ENCODE data around the gene EFHD2. TPM values are rescaled to one million over a fixed set of nuclear protein-coding genes. Genes with fewer than 3 reads are reported as not detected.
"Not testable (repeated sequence)": the region's sequence is repeated elsewhere in the genome, so short reads cannot be mapped to it uniquely, and the experiment has no call there.

Gene EFHD2
- total RNA-seq, 1 donor from 2014 or later, result 57.2 TPM

DNA sequence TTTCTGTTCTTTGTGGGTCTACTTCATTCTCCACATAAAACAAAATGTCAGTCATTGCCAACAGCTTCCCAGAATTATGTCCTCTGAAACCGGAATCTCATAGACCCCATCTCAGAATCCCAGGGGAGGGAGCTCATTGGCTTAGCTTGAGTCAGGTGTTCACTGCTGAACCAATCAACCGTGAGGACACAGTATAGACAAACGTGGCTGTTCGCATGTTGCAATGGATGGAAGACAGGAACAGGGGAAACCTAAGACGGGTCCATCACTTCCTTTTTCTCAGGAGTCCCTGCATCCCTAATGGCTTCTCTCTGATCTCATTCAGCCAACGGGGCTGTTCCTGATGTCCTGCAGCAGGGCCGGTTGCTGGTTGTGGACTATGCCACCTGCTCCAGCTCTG lies 56.0 kb downstream of the EFHD2 start:
- no peaks in the 10 kb centered on the region for H3K9me3 ChIP-seq
- H3K4me3 ChIP-seq, result no peak overlapping the region
- TF ChIP-seq POLR2AphosphoS5 (IDR thresholded peaks at IDR 0.05; ENCODE audit: insufficient read depth in 1 of 2, low read depth in 1 of 2) (no peak), POLR2A (IDR thresholded peaks at IDR 0.05) (no peak)
- TF ChIP-seq, protein P1, sequence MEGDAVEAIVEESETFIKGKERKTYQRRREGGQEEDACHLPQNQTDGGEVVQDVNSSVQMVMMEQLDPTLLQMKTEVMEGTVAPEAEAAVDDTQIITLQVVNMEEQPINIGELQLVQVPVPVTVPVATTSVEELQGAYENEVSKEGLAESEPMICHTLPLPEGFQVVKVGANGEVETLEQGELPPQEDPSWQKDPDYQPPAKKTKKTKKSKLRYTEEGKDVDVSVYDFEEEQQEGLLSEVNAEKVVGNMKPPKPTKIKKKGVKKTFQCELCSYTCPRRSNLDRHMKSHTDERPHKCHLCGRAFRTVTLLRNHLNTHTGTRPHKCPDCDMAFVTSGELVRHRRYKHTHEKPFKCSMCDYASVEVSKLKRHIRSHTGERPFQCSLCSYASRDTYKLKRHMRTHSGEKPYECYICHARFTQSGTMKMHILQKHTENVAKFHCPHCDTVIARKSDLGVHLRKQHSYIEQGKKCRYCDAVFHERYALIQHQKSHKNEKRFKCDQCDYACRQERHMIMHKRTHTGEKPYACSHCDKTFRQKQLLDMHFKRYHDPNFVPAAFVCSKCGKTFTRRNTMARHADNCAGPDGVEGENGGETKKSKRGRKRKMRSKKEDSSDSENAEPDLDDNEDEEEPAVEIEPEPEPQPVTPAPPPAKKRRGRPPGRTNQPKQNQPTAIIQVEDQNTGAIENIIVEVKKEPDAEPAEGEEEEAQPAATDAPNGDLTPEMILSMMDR (IDR thresholded peaks at IDR 0.05), result no peak
- no peak overlapping the region for H3K27ac ChIP-seq
- H3K4me1 ChIP-seq, result no peaks in the 10 kb centered on the region
- no peaks in the 10 kb centered on the region for H3K27me3 ChIP-seq
- no peak for DNase-seq (ENCODE audit: extremely low spot score in 2 of 2)
- H3K36me3 ChIP-seq, result no peaks in the 10 kb centered on the region
- intact Hi-C loops (cut with DNase I), result no loop called here

DNA sequence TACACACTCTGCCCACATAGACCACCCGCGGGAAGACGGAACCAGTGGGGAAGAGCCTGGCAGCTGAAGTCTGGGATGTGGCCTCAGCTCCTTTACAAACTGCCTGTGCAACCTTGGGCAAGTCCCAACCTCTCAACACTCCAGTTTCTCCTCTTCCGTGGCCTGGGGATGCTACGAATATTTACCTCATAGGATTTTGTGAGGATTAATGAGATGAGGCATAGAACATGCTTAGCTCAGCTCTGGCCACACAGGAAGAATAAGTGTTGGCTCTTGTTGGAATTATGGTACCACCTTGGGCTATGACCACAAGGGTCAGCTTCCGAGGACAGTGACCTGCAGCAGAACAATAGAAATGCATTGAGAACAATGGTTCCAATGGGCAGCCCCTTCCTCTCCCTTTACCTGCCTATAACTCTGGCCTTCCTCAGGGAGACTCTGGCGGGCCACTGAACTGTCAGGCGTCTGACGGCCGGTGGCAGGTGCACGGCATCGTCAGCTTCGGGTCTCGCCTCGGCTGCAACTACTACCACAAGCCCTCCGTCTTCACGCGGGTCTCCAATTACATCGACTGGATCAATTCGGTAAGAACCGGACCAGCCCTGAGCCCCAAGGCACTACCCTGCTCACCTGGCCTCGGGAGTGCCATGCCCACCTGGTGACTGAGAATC lies 57.4 kb downstream of the EFHD2 start:
- H3K4me3 ChIP-seq; H3K36me3 ChIP-seq; DNase-seq (ENCODE audit: extremely low spot score in 2 of 2); H3K27me3 ChIP-seq; intact Hi-C loops (cut with DNase I); H3K27ac ChIP-seq; H3K9me3 ChIP-seq; H3K4me1 ChIP-seq: not testable (repeated sequence)

DNA sequence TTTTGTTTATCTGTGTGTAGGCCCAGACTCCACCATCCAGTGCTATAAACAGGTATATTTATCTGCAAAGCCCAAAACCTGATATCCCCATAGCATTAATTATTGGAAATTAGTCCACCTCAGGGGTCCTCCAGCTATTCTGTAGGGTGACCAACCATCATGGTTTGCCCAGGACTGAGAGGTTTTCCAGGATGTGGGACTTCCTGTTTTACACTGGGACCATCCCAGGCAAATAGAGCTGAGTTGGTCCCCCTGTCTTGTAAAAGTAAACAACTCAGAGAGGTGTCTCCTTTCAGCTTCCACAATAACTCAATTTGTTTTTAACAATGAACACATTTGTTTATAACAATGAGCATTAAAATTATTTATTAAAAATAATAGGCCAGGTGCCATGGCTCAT lies 58.5 kb downstream of the EFHD2 start:
- no peak overlapping the region for H3K27ac ChIP-seq
- no peaks in the 10 kb centered on the region for H3K27me3 ChIP-seq
- no peak overlapping the region for H3K4me3 ChIP-seq
- no peaks in the 10 kb centered on the region for H3K36me3 ChIP-seq
- DNase-seq (ENCODE audit: extremely low spot score in 2 of 2), result no peak
- TF ChIP-seq POLR2AphosphoS5 (IDR thresholded peaks at IDR 0.05; ENCODE audit: insufficient read depth in 1 of 2, low read depth in 1 of 2) (no peak), POLR2A (IDR thresholded peaks at IDR 0.05) (no peak)
- TF ChIP-seq, protein P1 (IDR thresholded peaks at IDR 0.05), result no peak
- intact Hi-C loops (cut with DNase I), result no loop called here
- H3K4me1 ChIP-seq, result no peaks in the 10 kb centered on the region
- no peaks in the 10 kb centered on the region for H3K9me3 ChIP-seq

DNA sequence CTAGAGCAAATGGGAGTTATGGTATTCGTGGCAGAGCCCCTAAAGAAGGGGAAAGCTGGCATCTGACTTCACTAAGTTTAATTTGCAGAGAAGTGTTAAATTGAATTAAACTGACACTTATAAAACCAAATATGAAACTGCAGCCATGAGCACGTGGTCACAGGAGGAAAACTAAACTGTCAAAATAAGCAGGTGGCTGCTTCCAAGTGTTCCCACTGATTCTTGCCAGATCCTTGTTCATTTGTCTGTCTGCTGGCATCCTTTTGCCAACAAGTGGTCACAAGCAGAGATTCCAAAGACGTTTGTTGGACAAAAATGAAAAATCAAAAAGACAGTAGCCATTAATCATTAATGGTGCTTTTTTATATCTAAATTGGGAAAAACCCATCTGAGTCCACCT lies 59.7 kb downstream of the EFHD2 start:
- H3K36me3 ChIP-seq, result no peaks in the 10 kb centered on the region
- no peaks in the 10 kb centered on the region for H3K4me1 ChIP-seq
- DNase-seq (ENCODE audit: extremely low spot score in 2 of 2), result no peak
- H3K27me3 ChIP-seq, result no peaks in the 10 kb centered on the region
- H3K4me3 ChIP-seq, result no peak overlapping the region
- H3K27ac ChIP-seq, result no peak overlapping the region
- TF ChIP-seq POLR2AphosphoS5 (IDR thresholded peaks at IDR 0.05; ENCODE audit: insufficient read depth in 1 of 2, low read depth in 1 of 2) (no peak), POLR2A (IDR thresholded peaks at IDR 0.05) (no peak)
- TF ChIP-seq, protein P1 (IDR thresholded peaks at IDR 0.05), result no peak
- no peaks in the 10 kb centered on the region for H3K9me3 ChIP-seq
- intact Hi-C loops (cut with DNase I), result no loop called here

DNA sequence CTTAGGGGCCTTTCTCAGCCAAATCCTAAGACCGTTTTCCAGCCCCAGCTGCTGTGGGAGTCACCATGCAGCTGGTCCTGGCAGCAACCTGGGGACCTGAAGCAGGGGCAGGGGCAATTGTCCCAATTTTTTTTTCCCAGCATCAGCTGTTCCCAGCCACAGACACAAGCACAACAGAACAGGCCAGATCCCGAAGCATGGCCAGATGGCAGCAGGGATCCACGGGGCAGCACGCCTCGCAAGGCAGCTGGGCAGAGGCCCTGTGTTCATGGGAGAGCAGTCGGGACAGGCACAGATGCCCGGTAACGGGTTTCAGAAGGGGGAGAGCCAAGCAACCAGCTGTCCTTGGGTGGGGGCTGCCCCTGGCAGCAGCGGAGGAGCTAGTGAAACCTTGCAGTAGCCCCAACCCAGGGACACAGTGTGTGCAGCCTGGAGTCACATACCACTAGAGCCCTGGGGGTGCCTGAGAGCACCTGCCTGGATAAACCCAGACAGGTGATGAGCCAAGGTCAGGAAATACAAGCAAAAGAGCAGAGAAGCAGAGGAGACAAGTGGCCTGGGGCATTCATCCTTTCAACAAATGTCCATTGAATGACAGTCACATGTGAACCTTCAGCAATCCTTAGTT lies 60.2 kb downstream of the EFHD2 start:
- H3K4me1 ChIP-seq; H3K36me3 ChIP-seq; H3K27me3 ChIP-seq; H3K9me3 ChIP-seq; intact Hi-C loops (cut with DNase I); H3K4me3 ChIP-seq; H3K27ac ChIP-seq; DNase-seq (ENCODE audit: extremely low spot score in 2 of 2): not testable (repeated sequence)

DNA sequence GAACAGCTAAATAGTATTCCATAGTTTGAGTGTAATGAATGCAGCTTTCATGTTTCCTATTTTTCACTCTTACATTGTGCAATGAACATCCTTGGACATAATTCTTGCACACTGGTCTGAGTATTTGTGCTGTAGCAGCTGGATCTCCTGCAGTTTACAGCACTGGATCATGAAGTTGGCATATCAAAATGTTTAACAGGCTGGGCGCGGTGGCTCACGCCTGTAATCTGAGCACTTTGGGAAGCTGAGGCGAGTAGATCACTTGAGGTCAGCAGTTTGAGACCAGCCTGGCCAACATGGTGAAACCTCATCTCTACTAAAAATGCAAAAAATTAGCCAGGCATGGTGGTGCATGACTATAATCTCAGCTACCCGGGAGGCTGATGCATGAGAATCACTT lies 61.4 kb downstream of the EFHD2 start:
- H3K36me3 ChIP-seq; H3K27ac ChIP-seq; intact Hi-C loops (cut with DNase I); H3K9me3 ChIP-seq; H3K4me3 ChIP-seq; DNase-seq (ENCODE audit: extremely low spot score in 2 of 2); H3K4me1 ChIP-seq; H3K27me3 ChIP-seq: not testable (repeated sequence)

DNA sequence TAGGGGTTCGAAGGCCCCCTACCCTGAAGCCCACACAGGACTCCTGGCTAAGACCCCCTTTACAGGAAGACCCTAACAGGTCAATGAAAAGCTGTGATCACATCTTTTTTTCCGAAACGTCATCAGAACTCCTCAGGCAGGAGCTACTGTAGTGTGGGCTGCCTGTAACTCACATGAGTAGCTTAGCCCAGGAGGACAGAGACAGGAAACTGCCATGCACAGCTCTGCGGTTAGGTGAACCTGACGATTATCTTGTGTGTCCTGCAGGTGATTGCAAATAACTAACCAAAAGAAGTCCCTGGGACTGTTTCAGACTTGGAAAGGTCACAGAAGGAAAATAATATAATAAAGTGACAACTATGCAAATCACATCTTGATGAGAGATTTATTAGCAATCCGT lies 62.0 kb downstream of the EFHD2 start:
- H3K4me1 ChIP-seq; DNase-seq (ENCODE audit: extremely low spot score in 2 of 2); H3K27me3 ChIP-seq; H3K36me3 ChIP-seq; intact Hi-C loops (cut with DNase I); H3K4me3 ChIP-seq; H3K27ac ChIP-seq; H3K9me3 ChIP-seq: not testable (repeated sequence)

Measured in vagina (tissue), 2 donors.